SK-N-SH (cell line): ENCODE results near the gene RASA3. TPM values are rescaled to one million over a fixed set of nuclear protein-coding genes. Genes with fewer than 3 reads are reported as not detected.

Experiments used
- CTCF ChIA-PET: fragments of 300-600, 350-600 bp; formaldehyde crosslinking; extraction: SDS; loops from one replicate; lab custom pipeline; 2021; lab: Yijun Ruan, JAX
- POLR2A ChIA-PET: fragments of 350-600 bp; sonication (Branson Sonifier 250); formaldehyde crosslinking; extraction: SDS; loops from one replicate; lab custom pipeline; 2020; ENCODE audit warnings: antibody characterized with exemption, inconsistent platforms; lab: Yijun Ruan, JAX
- DNase-seq: peaks from one replicate; pipeline ENCODE4 v3.0.0; 2012
- H2AFZ ChIP-seq: fragments of 200-600 bp; sonication (generic); 2 replicates; pipeline ENCODE4 v1.8.1; 2016; ENCODE audit warnings: antibody characterized with exemption, mild to moderate bottlenecking, low read depth
- H3F3A ChIP-seq: fragments of 200-600 bp; sonication (generic); replicated peaks from 2 replicates; pipeline ENCODE3; 2016; ENCODE audit warnings: antibody characterized with exemption, mild to moderate bottlenecking; ENCODE audit not compliant: insufficient read depth
- H3K27ac ChIP-seq, 2 experiments: fragments of 200-500 bp in 1 of 2; fragments of 200-600 bp in 1 of 2; sonication (Bioruptor generic) in 1 of 2; sonication (generic), shearing (Covaris generic) in 1 of 2; 2 replicates each; pipeline versions ENCODE4 v1.5.1 to v1.6.1; 2014 to 2016; ENCODE audit warnings: low read depth in 2 of 2, inconsistent platforms in 1 of 2, low read length in 1 of 2, mild to moderate bottlenecking in 1 of 2, mixed read lengths in 1 of 2
- H3K27me3 ChIP-seq: fragments of 200-600 bp; sonication (generic), shearing (Covaris generic); 2 replicates; pipeline ENCODE4 v1.6.1; 2016; ENCODE audit warnings: mixed run types; ENCODE audit not compliant: insufficient read depth
- H3K36me3 ChIP-seq, 2 experiments: fragments of 200-500 bp in 1 of 2; fragments of 200-600 bp in 1 of 2; sonication (Bioruptor generic) in 1 of 2; sonication (generic) in 1 of 2; replicated peaks in 1 of 2; 2 replicates each; pipeline versions ENCODE3 to v1.5.1; 2014 to 2016; ENCODE audit warnings: low read length in 1 of 2, mild to moderate bottlenecking in 1 of 2; ENCODE audit not compliant: insufficient read depth in 2 of 2, control insufficient read depth in 1 of 2
- H3K4me1 ChIP-seq, 2 experiments: fragments of 200-500 bp in 1 of 2; fragments of 200-600 bp in 1 of 2; sonication (Bioruptor generic) in 1 of 2; sonication (generic), shearing (Covaris generic) in 1 of 2; 2 replicates each; pipeline versions ENCODE4 v1.5.1 to v1.6.1; 2014 to 2016; ENCODE audit warnings: low read depth in 1 of 2, low read length in 1 of 2, mixed run types in 1 of 2; ENCODE audit not compliant: insufficient read depth in 2 of 2, control insufficient read depth in 1 of 2
- H3K4me2 ChIP-seq: fragments of 200-600 bp; sonication (generic), shearing (Covaris generic); 2 replicates; pipeline ENCODE4 v1.6.1; 2017; ENCODE audit warnings: mixed run types
- H3K4me3 ChIP-seq, 2 experiments: fragments of 200-500 bp in 1 of 2; fragments of 200-600 bp in 1 of 2; sonication (Bioruptor generic) in 1 of 2; sonication (generic), shearing (Covaris generic) in 1 of 2; 2 replicates each; pipeline versions ENCODE4 v1.5.1 to v1.8.1; 2014 to 2016; ENCODE audit warnings: low read depth in 2 of 2, inconsistent platforms in 1 of 2, low read length in 1 of 2, mild to moderate bottlenecking in 1 of 2, mixed read lengths in 1 of 2, moderate library complexity in 1 of 2
- H3K79me2 ChIP-seq: fragments of 200-600 bp; sonication (generic); 2 replicates; pipeline ENCODE4 v1.8.1; 2017; ENCODE audit warnings: mild to moderate bottlenecking; ENCODE audit not compliant: insufficient read depth
- H3K9ac ChIP-seq: fragments of 200-600 bp; sonication (generic); 2 replicates; pipeline ENCODE4 v1.6.1; 2017; ENCODE audit warnings: mixed run types
- H3K9me2 ChIP-seq: fragments of 200-600 bp; sonication (generic); 2 replicates; pipeline ENCODE4 v1.6.1; 2017; ENCODE audit warnings: mixed run types
- H3K9me3 ChIP-seq: fragments of 200-600 bp; sonication (generic); 2 replicates; pipeline ENCODE4 v1.6.1; 2017; ENCODE audit warnings: mixed run types, mild to moderate bottlenecking, moderate library complexity
- H4K20me1 ChIP-seq: fragments of 200-600 bp; sonication (generic); 2 replicates; pipeline ENCODE4 v1.6.1; 2017; ENCODE audit warnings: mild to moderate bottlenecking, mixed run types; ENCODE audit not compliant: insufficient read depth
- EP300 ChIP-seq, 2 experiments: IDR thresholded peaks; 2 replicates each; pipeline versions ENCODE4 v1.4.0 to v1.6.1; 2012; ENCODE audit warnings: borderline replicate concordance in 1 of 2, low read depth in 1 of 2, low read length in 1 of 2
- FOSL2 ChIP-seq: IDR thresholded peaks from 2 replicates; pipeline ENCODE4 v1.4.0; 2012; ENCODE audit warnings: low read depth, mild to moderate bottlenecking, moderate library complexity, borderline replicate concordance
- GABPA ChIP-seq: IDR thresholded peaks from 2 replicates; pipeline ENCODE4 v1.4.0; 2012; ENCODE audit warnings: low read depth, mild to moderate bottlenecking
- JUND ChIP-seq: IDR thresholded peaks from 2 replicates; pipeline ENCODE4 v1.4.0; 2012
- MEF2A ChIP-seq: IDR thresholded peaks from 2 replicates; pipeline ENCODE4 v1.4.0; 2012; ENCODE audit warnings: low read depth, borderline replicate concordance
- MXI1 ChIP-seq: IDR thresholded peaks from 2 replicates; pipeline ENCODE4 v1.6.1; 2012; ENCODE audit warnings: mild to moderate bottlenecking, low read depth, low read length, improper control_type of control experiment
- NRF1 ChIP-seq: IDR thresholded peaks from 2 replicates; pipeline ENCODE4 v1.6.1; 2012; ENCODE audit warnings: low read depth, mild to moderate bottlenecking, low read length
- PBX3 ChIP-seq: IDR thresholded peaks from 2 replicates; pipeline ENCODE4; 2012
- RCOR1 ChIP-seq: fragments of 150-350 bp; IDR thresholded peaks from 2 replicates; pipeline ENCODE4 v1.6.1; 2017; ENCODE audit warnings: antibody characterized with exemption, low read length
- RFX5 ChIP-seq: IDR thresholded peaks from 2 replicates; pipeline ENCODE4 v1.6.1; 2012; ENCODE audit warnings: mild to moderate bottlenecking, improper control_type of control experiment, low read length
- SMC3 ChIP-seq: IDR thresholded peaks from 2 replicates; pipeline ENCODE4 v1.6.1; 2012; ENCODE audit warnings: low read depth, low read length, improper control_type of control experiment
- TCF12 ChIP-seq: IDR thresholded peaks from 2 replicates; pipeline ENCODE4 v1.4.0; 2012
- TEAD4 ChIP-seq: IDR thresholded peaks from 2 replicates; pipeline ENCODE4 v1.4.0; 2012; ENCODE audit warnings: mild to moderate bottlenecking, borderline replicate concordance; ENCODE audit not compliant: insufficient read depth
- USF1 ChIP-seq: IDR thresholded peaks from 2 replicates; pipeline ENCODE4 v1.4.0; 2012; ENCODE audit warnings: low read depth, borderline replicate concordance
- WGBS: methylation state at CpG from one replicate; pipeline ENCODE4 v1.1.6; 2017; ENCODE audit warnings: low lambda C conversion rate; 5-methylcytosine and 5-hydroxymethylcytosine counted together
- polyA plus RNA-seq, 3 experiments: library from polyadenylated mRNA; depleted of rRNA; stranded (reverse); fragments of >200 nt; gene quantifications; 2 replicates each; pipeline ENCODE4 v1.2.3, GENCODE V29; 2012
- TF ChIP-seq, protein P1 (sequence below): IDR thresholded peaks from 2 replicates; pipeline ENCODE4 v1.4.0; 2012; ENCODE audit warnings: low read depth
- TF ChIP-seq, protein P2 (sequence below): IDR thresholded peaks from 2 replicates; pipeline ENCODE4 v1.6.1; 2012; ENCODE audit warnings: mild to moderate bottlenecking, low read depth, low read length, moderate library complexity

RASA3 gene
- polyA plus RNA-seq, 1 of the 3 experiments (the other 2 are of a cell fraction), result 25.1 TPM

DNA sequence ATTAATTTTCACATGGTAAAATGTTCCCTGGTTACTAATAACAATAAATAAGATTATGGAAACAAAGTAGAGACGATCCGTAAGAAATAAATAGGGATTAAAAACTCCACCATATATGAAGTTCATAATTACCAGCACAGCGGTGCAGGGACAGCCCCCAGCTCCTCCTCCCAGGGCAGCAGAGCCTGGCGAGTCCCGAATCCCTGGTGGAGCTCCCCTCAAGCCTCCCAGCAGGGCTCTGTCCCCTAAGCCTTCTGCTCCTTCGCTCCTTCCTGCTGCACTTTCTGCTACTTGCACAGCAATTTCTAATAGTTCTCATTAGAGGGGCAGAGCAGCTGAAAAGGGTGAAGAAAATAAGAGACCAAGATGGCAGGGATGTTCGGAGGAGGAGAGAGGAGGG lies 43.6 kb downstream of the RASA3 start:
- no peak for DNase-seq
- Histone ChIP-seq H4K20me1 (no peaks in the 10 kb centered on the region), H3K9me2 (no peaks in the 10 kb centered on the region), H3K27ac (no peak overlapping the region), H3F3A (no peaks in the 10 kb centered on the region), H3K27me3 (no peaks in the 10 kb centered on the region), H3K36me3 (peaks cover 0 to 4% of the 10 kb centered on the region in 2 experiments), H3K9ac (no peak overlapping the region), H3K4me2 (no peak overlapping the region), H3K4me3 (no peak overlapping the region), H3K79me2 (peaks cover 66% of the 10 kb centered on the region), H2AFZ (no peak overlapping the region), H3K9me3 (no peaks in the 10 kb centered on the region; the same call in 1 of the 2 replicates), H3K4me1 (no peaks in the 10 kb centered on the region)
- 93% methylated on average over 7 of the region's 7 CpGs for whole genome bisulfite sequencing
- CTCF ChIA-PET, result no interaction called here
- POLR2A ChIA-PET, result no interaction called here
- TF ChIP-seq SMC3, result no peak
- no peak for TF ChIP-seq TCF12
- TF ChIP-seq PBX3, result no peak
- TF ChIP-seq GABPA, result no peak
- TF ChIP-seq, protein P1, sequence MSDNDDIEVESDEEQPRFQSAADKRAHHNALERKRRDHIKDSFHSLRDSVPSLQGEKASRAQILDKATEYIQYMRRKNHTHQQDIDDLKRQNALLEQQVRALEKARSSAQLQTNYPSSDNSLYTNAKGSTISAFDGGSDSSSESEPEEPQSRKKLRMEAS, result no peak
- no peak for TF ChIP-seq USF1
- no peak for TF ChIP-seq TEAD4
- no peak for TF ChIP-seq EP300 (IDR thresholded peaks at IDR 0.05; ENCODE audit: borderline replicate concordance in 1 of 2, low read depth in 1 of 2, low read length in 1 of 2)
- TF ChIP-seq, protein P2, sequence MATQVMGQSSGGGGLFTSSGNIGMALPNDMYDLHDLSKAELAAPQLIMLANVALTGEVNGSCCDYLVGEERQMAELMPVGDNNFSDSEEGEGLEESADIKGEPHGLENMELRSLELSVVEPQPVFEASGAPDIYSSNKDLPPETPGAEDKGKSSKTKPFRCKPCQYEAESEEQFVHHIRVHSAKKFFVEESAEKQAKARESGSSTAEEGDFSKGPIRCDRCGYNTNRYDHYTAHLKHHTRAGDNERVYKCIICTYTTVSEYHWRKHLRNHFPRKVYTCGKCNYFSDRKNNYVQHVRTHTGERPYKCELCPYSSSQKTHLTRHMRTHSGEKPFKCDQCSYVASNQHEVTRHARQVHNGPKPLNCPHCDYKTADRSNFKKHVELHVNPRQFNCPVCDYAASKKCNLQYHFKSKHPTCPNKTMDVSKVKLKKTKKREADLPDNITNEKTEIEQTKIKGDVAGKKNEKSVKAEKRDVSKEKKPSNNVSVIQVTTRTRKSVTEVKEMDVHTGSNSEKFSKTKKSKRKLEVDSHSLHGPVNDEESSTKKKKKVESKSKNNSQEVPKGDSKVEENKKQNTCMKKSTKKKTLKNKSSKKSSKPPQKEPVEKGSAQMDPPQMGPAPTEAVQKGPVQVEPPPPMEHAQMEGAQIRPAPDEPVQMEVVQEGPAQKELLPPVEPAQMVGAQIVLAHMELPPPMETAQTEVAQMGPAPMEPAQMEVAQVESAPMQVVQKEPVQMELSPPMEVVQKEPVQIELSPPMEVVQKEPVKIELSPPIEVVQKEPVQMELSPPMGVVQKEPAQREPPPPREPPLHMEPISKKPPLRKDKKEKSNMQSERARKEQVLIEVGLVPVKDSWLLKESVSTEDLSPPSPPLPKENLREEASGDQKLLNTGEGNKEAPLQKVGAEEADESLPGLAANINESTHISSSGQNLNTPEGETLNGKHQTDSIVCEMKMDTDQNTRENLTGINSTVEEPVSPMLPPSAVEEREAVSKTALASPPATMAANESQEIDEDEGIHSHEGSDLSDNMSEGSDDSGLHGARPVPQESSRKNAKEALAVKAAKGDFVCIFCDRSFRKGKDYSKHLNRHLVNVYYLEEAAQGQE, result no peak
- TF ChIP-seq RFX5, result no peak
- no peak for TF ChIP-seq FOSL2
- TF ChIP-seq NRF1, result no peak
- no peak for TF ChIP-seq JUND
- no peak for TF ChIP-seq RCOR1
- TF ChIP-seq MXI1, result no peak
- TF ChIP-seq MEF2A, result no peak
